ENCODE results near the gene EXOC7.

Gene EXOC7

GRCh38 chr17:76123749-76124581 is 20.4 kb upstream of the EXOC7 start:
- H3K4me3 ChIP-seq (ENCODE audit: low read depth, low read length): no peak overlapping the region
- DNase-seq (ENCODE audit: low read depth): no peak

GRCh38 chr17:76123191-76123499 is 19.6 kb upstream of the EXOC7 start:
- H3K4me3 ChIP-seq (ENCODE audit: low read depth, low read length): no peak overlapping the region
- DNase-seq (ENCODE audit: low read depth): no peak

- DNase-seq (ENCODE audit: low read depth): no peak
- no peak overlapping the region for H3K4me3 ChIP-seq (ENCODE audit: low read depth, low read length)
These were observed 19.0 kb upstream of the EXOC7 start for GRCh38 chr17:76122431-76123190.

- DNase-seq (ENCODE audit: low read depth): no peak
- H3K4me3 ChIP-seq (ENCODE audit: low read depth, low read length): peak overlapping the region; percentile 25
These were observed 18.4 kb upstream of the EXOC7 start for GRCh38 chr17:76121932-76122430.

GRCh38 chr17:76120658-76121008 is 17.0 kb upstream of the EXOC7 start:
- no peak for DNase-seq (ENCODE audit: low read depth)
- no peak overlapping the region for H3K4me3 ChIP-seq (ENCODE audit: low read depth, low read length)

GRCh38 chr17:76119409-76120371 is 16.1 kb upstream of the EXOC7 start:
- no peak overlapping the region for H3K4me3 ChIP-seq (ENCODE audit: low read depth, low read length)
- no peak for DNase-seq (ENCODE audit: low read depth)

GRCh38 chr17:76115138-76115754 is 11.7 kb upstream of the EXOC7 start:
- no peak overlapping the region for H3K4me3 ChIP-seq (ENCODE audit: low read depth, low read length)
- no peak for DNase-seq (ENCODE audit: low read depth)

GRCh38 chr17:76111956-76112355 is 8.4 kb upstream of the EXOC7 start:
- no peak overlapping the region for H3K4me3 ChIP-seq (ENCODE audit: low read depth, low read length)
- DNase-seq (ENCODE audit: low read depth): no peak

GRCh38 chr17:76107509-76107908 is 3.9 kb upstream of the EXOC7 start:
- no peak overlapping the region for H3K4me3 ChIP-seq (ENCODE audit: low read depth, low read length)
- no peak for DNase-seq (ENCODE audit: low read depth)

GRCh38 chr17:76106703-76107102 is 3.1 kb upstream of the EXOC7 start:
- no peak overlapping the region for H3K4me3 ChIP-seq (ENCODE audit: low read depth, low read length)
- DNase-seq (ENCODE audit: low read depth): no peak

- H3K4me3 ChIP-seq (ENCODE audit: low read depth, low read length): no peak overlapping the region
- DNase-seq (ENCODE audit: low read depth): no peak
These were observed 1.3 kb upstream of the EXOC7 start for GRCh38 chr17:76104896-76105231.

GRCh38 chr17:76104140-76104895 is 731 bp upstream of the EXOC7 start:
- no peak for DNase-seq (ENCODE audit: low read depth)
- H3K4me3 ChIP-seq (ENCODE audit: low read depth, low read length): peak overlapping the region; percentile 86

- peak overlapping the region; percentile 86 for H3K4me3 ChIP-seq (ENCODE audit: low read depth, low read length)
These were observed 678 bp downstream of the EXOC7 start for GRCh38 chr17:76102944-76103273.

GRCh38 chr17:76097716-76098295 is 5.8 kb downstream of the EXOC7 start:
- no peak for DNase-seq (ENCODE audit: low read depth)
- H3K4me3 ChIP-seq (ENCODE audit: low read depth, low read length): no peak overlapping the region

More at GRCh38 chr17:76102944-76103273, 678 bp downstream of the EXOC7 start:
- no peak for DNase-seq (ENCODE audit: low read depth)

GRCh38 chr17:76095943-76096342 is 7.6 kb downstream of the EXOC7 start:
- H3K4me3 ChIP-seq (ENCODE audit: low read depth, low read length): no peak overlapping the region
- no peak for DNase-seq (ENCODE audit: low read depth)

GRCh38 chr17:76094046-76094445 is 9.5 kb downstream of the EXOC7 start:
- no peak overlapping the region for H3K4me3 ChIP-seq (ENCODE audit: low read depth, low read length)
- no peak for DNase-seq (ENCODE audit: low read depth)

- no peak overlapping the region for H3K4me3 ChIP-seq (ENCODE audit: low read depth, low read length)
- DNase-seq (ENCODE audit: low read depth): no peak
These were observed 10.8 kb downstream of the EXOC7 start for GRCh38 chr17:76092526-76093413.
